K562 (cell line): ENCODE measurements around the gene NTRK2. TPM values are rescaled to one million over a fixed set of nuclear protein-coding genes. Genes with fewer than 3 reads are reported as not detected.

Experiments
- ATAC-seq: fragments of 200-7000 bp; cut with Tn5 transposase; 3 replicates; pipeline ENCODE4 v1.9.1; 2020; ENCODE audit warnings: moderate library complexity
- BruUV-seq: library from RNA; stranded (reverse); fragments of 400-500 nt; replicated peaks from 2 replicates; lab custom pipeline; 2021; lab: Mats Ljungman, UMichigan
- CTCF ChIA-PET: fragments of 300-600 bp; formaldehyde crosslinking; extraction: SDS; loops from one replicate; lab custom pipeline; 2021; ENCODE audit warnings: low intra/inter-chr PET ratio; lab: Yijun Ruan, JAX
- POLR2A ChIA-PET: fragments of 300-600, 350-650 bp; sonication (Branson Sonifier 250); formaldehyde crosslinking; extraction: SDS; loops from one replicate; lab custom pipeline; 2021; ENCODE audit warnings: antibody characterized with exemption, inconsistent platforms; lab: Yijun Ruan, JAX
- DNase-seq, 4 experiments: peaks; one replicate each; pipeline versions ENCODE4 v3.0.0 to v3.0.0-alpha.2; 2011 to 2018; ENCODE audit warnings: low spot score in 3 of 4, mixed read lengths in 3 of 4; ENCODE audit errors: extremely low read depth in 1 of 4
- FAIRE-seq: peaks from 2 replicates; lab custom pipeline; 2011; peaks lifted over from hg19 to GRCh38; lab: Jason Lieb, UNC
- H2AFZ ChIP-seq: 2 replicates; pipeline ENCODE4 v1.6.0; 2011; ENCODE audit warnings: low read depth, low read length, control low read depth, inconsistent platforms
- H3K27ac ChIP-seq: fragments of 200-600 bp; 3 replicates; pipeline ENCODE4 v1.8.0; 2011; ENCODE audit warnings: low read depth, mild to moderate bottlenecking, control low read depth, inconsistent platforms, low read length, moderate library complexity, mixed read lengths; ENCODE audit errors: extremely low read depth
- H3K27me3 ChIP-seq, 2 experiments: fragments of 300-600 bp in 1 of 2; 2 replicates in 1 of 2; 3 replicates in 1 of 2; pipeline versions ENCODE4 v1.6.0 to v1.8.0; 2011; ENCODE audit warnings: inconsistent platforms in 2 of 2, low read length in 2 of 2, mild to moderate bottlenecking in 1 of 2, mixed read lengths in 1 of 2, moderate library complexity in 1 of 2; ENCODE audit not compliant: control insufficient read depth in 2 of 2, insufficient read depth in 2 of 2
- H3K36me3 ChIP-seq: fragments of 300-600 bp; 3 replicates; pipeline ENCODE4 v1.8.0; 2011; ENCODE audit warnings: mild to moderate bottlenecking, low read length, inconsistent platforms; ENCODE audit not compliant: control insufficient read depth, insufficient read depth
- H3K4me1 ChIP-seq, 2 experiments: fragments of 200-600 bp in 1 of 2; replicated peaks in 1 of 2; 2 replicates in 1 of 2; 3 replicates in 1 of 2; pipeline versions ENCODE4 v1.5.1 to v1.8.0; 2011; ENCODE audit warnings: inconsistent platforms in 2 of 2, low read length in 2 of 2, mild to moderate bottlenecking in 1 of 2, mixed read lengths in 1 of 2, moderate library complexity in 1 of 2; ENCODE audit not compliant: control insufficient read depth in 2 of 2, insufficient read depth in 2 of 2
- H3K4me2 ChIP-seq: 2 replicates; pipeline ENCODE4 v1.6.1; 2011; ENCODE audit warnings: low read length, control low read depth, inconsistent platforms, mixed read lengths; ENCODE audit not compliant: insufficient read depth
- H3K4me3 ChIP-seq: fragments of 200-600 bp; sonication (generic), shearing (Covaris generic); 2 replicates; pipeline ENCODE4 v1.5.1; 2016; ENCODE audit warnings: control low read depth, inconsistent platforms
- H3K79me2 ChIP-seq: fragments of 200-600 bp; 3 replicates; pipeline ENCODE4 v1.8.0; 2011; ENCODE audit warnings: low read length, inconsistent platforms; ENCODE audit not compliant: control insufficient read depth, insufficient read depth
- H3K9ac ChIP-seq, 2 experiments: 2 replicates each; pipeline versions ENCODE4 v1.6.0 to v1.6.1; 2011; ENCODE audit warnings: low read depth in 2 of 2, low read length in 2 of 2, control low read depth in 1 of 2, inconsistent platforms in 1 of 2, mild to moderate bottlenecking in 1 of 2, mixed read lengths in 1 of 2; ENCODE audit not compliant: insufficient read depth in 1 of 2
- H3K9me1 ChIP-seq: one replicate; pipeline ENCODE4 v1.6.0; 2011; ENCODE audit warnings: inconsistent platforms, mild to moderate bottlenecking, low read length, moderate library complexity; ENCODE audit not compliant: control insufficient read depth, insufficient read depth
- H3K9me3 ChIP-seq: replicated peaks from 2 replicates; pipeline ENCODE4 v1.5.1; 2011; ENCODE audit warnings: low read depth, low read length, inconsistent platforms; ENCODE audit not compliant: control insufficient read depth, insufficient read depth
- H4K20me1 ChIP-seq: replicated peaks from 2 replicates; pipeline ENCODE4 v1.6.1; 2011; ENCODE audit warnings: low read length, inconsistent platforms, mixed read lengths; ENCODE audit not compliant: control insufficient read depth, insufficient read depth
- CBX3 ChIP-seq, 2 experiments: IDR thresholded peaks; 1 replicate in 1 of 2; 2 replicates in 1 of 2; pipeline ENCODE4 v1.6.1; 2012; ENCODE audit warnings: inconsistent platforms in 2 of 2, low read length in 2 of 2, borderline replicate concordance in 1 of 2, control low read depth in 1 of 2
- DDX20 ChIP-seq: fragments of 450-650 bp; IDR thresholded peaks from 2 replicates; pipeline ENCODE4 v1.6.1; 2016; ENCODE audit warnings: missing genetic modification characterization, low read depth, mild to moderate bottlenecking, missing compliant biosample characterization, moderate library complexity
- GATAD2A ChIP-seq: fragments of 450-650 bp; IDR thresholded peaks from 2 replicates; pipeline ENCODE4 v1.6.1; 2017
- KDM4B ChIP-seq, 2 experiments: fragments of 450-650 bp in 1 of 2; sonication (generic) in 1 of 2; IDR thresholded peaks; 2 replicates each; pipeline ENCODE4 v1.6.1; 2016 to 2017; ENCODE audit warnings: borderline replicate concordance in 2 of 2, antibody characterized with exemption in 1 of 2, low read depth in 1 of 2, mild to moderate bottlenecking in 1 of 2
- MAFG ChIP-seq: fragments of 450-650 bp; conservative IDR thresholded peaks from 2 replicates; pipeline ENCODE4 v1.6.1; 2016; ENCODE audit warnings: missing genetic modification characterization, missing compliant biosample characterization
- NR0B1 ChIP-seq: fragments of 450-650 bp; IDR thresholded peaks from one replicate; pipeline ENCODE4 v1.6.1; 2018; ENCODE audit warnings: mild to moderate bottlenecking, moderate library complexity; ENCODE audit not compliant: partially characterized antibody
- TAF1 ChIP-seq: IDR thresholded peaks from 2 replicates; pipeline ENCODE4 v1.6.1; 2011; ENCODE audit warnings: mild to moderate bottlenecking, low read length, moderate library complexity; ENCODE audit not compliant: insufficient read depth, control insufficient read depth, severe bottlenecking; ENCODE audit errors: extremely low read depth
- TEAD2 ChIP-seq: fragments of 450-650 bp; IDR thresholded peaks from 2 replicates; pipeline ENCODE4 v1.6.1; 2016; ENCODE audit warnings: missing genetic modification characterization, control low read depth, missing compliant biosample characterization
- WHSC1 ChIP-seq: IDR thresholded peaks from one replicate; pipeline ENCODE4 v1.6.1; 2012; ENCODE audit warnings: low read length, control low read depth, inconsistent platforms
- ZBTB17 ChIP-seq: fragments of 450-650 bp; formaldehyde crosslinking; IDR thresholded peaks from 2 replicates; pipeline ENCODE4 v1.4.0; 2020; ENCODE audit warnings: mild to moderate bottlenecking
- ZC3H4 ChIP-seq: sonication (generic); formaldehyde crosslinking; IDR thresholded peaks from 2 replicates; pipeline ENCODE4 v1.9.0; 2021; ENCODE audit warnings: missing genetic modification reagents, borderline replicate concordance
- WGBS: fragments of 100-300 bp; shearing (Covaris generic); methylation state at CpG from one replicate; pipeline ENCODE4 v1.1.6; 2016; ENCODE audit warnings: low coverage, mixed read lengths; ENCODE audit not compliant: insufficient coverage; ENCODE audit errors: missing lambda C conversion rate; 5-methylcytosine and 5-hydroxymethylcytosine counted together
- in situ Hi-C: fragments of 300-500 bp; cut with MboI; formaldehyde crosslinking; loops from 4 replicates; pipeline ENCODE4 v1.15.0; 2018; ENCODE audit warnings: inconsistent platforms, mixed read lengths
- intact Hi-C: fragments of 100-400 bp; cut with micrococcal nuclease; formaldehyde crosslinking; loops from 2 replicates; pipeline ENCODE4 v1.14.2; 2022
- polyA plus RNA-seq, 8 experiments: library from polyadenylated mRNA; depleted of rRNA in 4 of 8; stranded (reverse) in 5 of 8; unstranded in 3 of 8; fragments of >200 nt; fragmentation: Nextera tagmentation in 2 of 8; fragmentation: Illumina TruSeq in 1 of 8; extraction: Ambion mirVana in 2 of 8; extraction: Trizol in 1 of 8; gene quantifications; 2 replicates each; pipeline versions ENCODE4 v1.2.1 to v1.2.3, GENCODE V29; 2011 to 2014; ENCODE audit warnings: inconsistent platforms in 1 of 8, missing spikeins in 1 of 8
- total RNA-seq, 7 experiments: library from RNA; depleted of rRNA in 6 of 7; stranded (reverse); fragments of >200 nt in 6 of 7; fragmentation: Illumina TruSeq in 2 of 7; extraction: Trizol in 2 of 7; gene quantifications; 2 replicates each; pipeline versions ENCODE4 v1.2.1 to v1.2.3, GENCODE V29; 2011 to 2021; ENCODE audit warnings: low replicate concordance in 1 of 7
- TF ChIP-seq, protein P1 (sequence below), 2 experiments: fragments of 150-350 bp in 1 of 2; IDR thresholded peaks; 2 replicates each; pipeline ENCODE4 v1.6.1; 2012 to 2016; ENCODE audit warnings: low read depth in 2 of 2, low read length in 2 of 2, mild to moderate bottlenecking in 1 of 2, moderate library complexity in 1 of 2
- TF ChIP-seq, protein P2 (sequence below): sonication (generic); formaldehyde crosslinking; IDR thresholded peaks from 2 replicates; pipeline ENCODE4 v1.8.1; 2023; ENCODE audit warnings: mild to moderate bottlenecking, missing genetic modification reagents
- TF ChIP-seq, protein P3 (sequence below): fragments of 250-450 bp; sonication (Bioruptor Pico); IDR thresholded peaks from 2 replicates; pipeline ENCODE4 v1.5.0; 2022; ENCODE audit warnings: mild to moderate bottlenecking

Gene NTRK2
- total and polyA plus RNA-seq, 9 of the 15 experiments (the other 6 are each of a cell fraction or from before 2014, with no cell fraction given), result not detected

DNA sequence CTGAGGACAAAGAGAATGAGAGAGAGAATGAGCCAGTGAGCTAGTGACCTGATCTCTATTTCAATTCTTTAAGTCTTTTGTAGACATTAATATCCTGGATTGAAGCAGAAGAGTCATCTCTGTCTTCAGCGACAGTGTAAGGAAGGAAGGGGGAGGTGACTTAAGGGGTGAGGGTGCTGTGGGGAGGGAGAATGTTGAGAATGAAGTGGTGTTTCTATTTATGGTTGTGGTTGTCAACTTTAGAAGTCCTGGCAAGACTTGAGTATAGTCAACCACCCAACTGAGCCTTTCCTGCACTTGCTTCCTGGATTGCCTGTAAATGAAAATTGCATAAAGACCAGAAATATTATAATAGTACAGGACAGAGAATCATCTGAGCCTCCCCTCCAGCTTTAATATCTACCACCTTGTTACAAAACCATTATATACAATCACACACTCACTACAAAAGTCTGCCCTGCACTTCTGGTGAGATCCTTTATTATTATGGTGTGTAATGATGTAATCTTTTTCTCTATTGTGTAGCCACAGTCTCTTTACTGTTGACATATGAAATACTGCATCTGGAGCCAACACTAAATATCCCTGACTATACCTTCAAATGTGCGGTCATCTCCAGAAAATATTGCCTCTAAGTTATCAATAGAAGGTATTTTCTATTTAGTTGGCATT lies 91.7 kb downstream of the NTRK2 start:
- H3K9me1 ChIP-seq, result no peaks in the 10 kb centered on the region
- 0% methylated on average over 2 of the region's 2 CpGs for WGBS
- no TSS peak for BruUV-seq
- no peak overlapping the region for H3K9ac ChIP-seq
- no peaks in the 10 kb centered on the region for H4K20me1 ChIP-seq
- H3K27ac ChIP-seq, result no peak overlapping the region
- H3K4me2 ChIP-seq, result no peak overlapping the region
- H3K9me3 ChIP-seq, result no peaks in the 10 kb centered on the region
- CTCF ChIA-PET, result no interaction called here
- POLR2A ChIA-PET, result no interaction called here
- DNase-seq (no peak), ATAC-seq (no peak), FAIRE-seq (no peak)
- no peaks in the 10 kb centered on the region for H3K36me3 ChIP-seq
- intact Hi-C loops, result no loop called here
- H3K4me3 ChIP-seq, result no peak overlapping the region
- H3K79me2 ChIP-seq, result no peaks in the 10 kb centered on the region
- no peaks in the 10 kb centered on the region for H3K27me3 ChIP-seq
- no peaks in the 10 kb centered on the region for H3K4me1 ChIP-seq
- H2AFZ ChIP-seq, result no peak overlapping the region
- in situ Hi-C loops, result no loop called here
- TF ChIP-seq KDM4B (IDR thresholded peaks at IDR 0.05; ENCODE audit: borderline replicate concordance in 2 of 2, low read depth in 1 of 2) (no peak), NR0B1 (no peak), ZC3H4 (CRISPR knock-in tag) (no peak), ZBTB17 (CRISPR knock-in tag) (no peak), MAFG (no peak), DDX20 (tag) (no peak), CBX3 (IDR thresholded peaks at IDR 0.05; ENCODE audit: borderline replicate concordance in 1 of 2, low read length in 2 of 2) (no peak), WHSC1 (no peak), TAF1 (no peak), GATAD2A (no peak), TEAD2 (tag) (no peak)
- TF ChIP-seq, protein P1, sequence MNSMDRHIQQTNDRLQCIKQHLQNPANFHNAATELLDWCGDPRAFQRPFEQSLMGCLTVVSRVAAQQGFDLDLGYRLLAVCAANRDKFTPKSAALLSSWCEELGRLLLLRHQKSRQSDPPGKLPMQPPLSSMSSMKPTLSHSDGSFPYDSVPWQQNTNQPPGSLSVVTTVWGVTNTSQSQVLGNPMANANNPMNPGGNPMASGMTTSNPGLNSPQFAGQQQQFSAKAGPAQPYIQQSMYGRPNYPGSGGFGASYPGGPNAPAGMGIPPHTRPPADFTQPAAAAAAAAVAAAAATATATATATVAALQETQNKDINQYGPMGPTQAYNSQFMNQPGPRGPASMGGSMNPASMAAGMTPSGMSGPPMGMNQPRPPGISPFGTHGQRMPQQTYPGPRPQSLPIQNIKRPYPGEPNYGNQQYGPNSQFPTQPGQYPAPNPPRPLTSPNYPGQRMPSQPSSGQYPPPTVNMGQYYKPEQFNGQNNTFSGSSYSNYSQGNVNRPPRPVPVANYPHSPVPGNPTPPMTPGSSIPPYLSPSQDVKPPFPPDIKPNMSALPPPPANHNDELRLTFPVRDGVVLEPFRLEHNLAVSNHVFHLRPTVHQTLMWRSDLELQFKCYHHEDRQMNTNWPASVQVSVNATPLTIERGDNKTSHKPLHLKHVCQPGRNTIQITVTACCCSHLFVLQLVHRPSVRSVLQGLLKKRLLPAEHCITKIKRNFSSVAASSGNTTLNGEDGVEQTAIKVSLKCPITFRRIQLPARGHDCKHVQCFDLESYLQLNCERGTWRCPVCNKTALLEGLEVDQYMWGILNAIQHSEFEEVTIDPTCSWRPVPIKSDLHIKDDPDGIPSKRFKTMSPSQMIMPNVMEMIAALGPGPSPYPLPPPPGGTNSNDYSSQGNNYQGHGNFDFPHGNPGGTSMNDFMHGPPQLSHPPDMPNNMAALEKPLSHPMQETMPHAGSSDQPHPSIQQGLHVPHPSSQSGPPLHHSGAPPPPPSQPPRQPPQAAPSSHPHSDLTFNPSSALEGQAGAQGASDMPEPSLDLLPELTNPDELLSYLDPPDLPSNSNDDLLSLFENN (IDR thresholded peaks at IDR 0.05; ENCODE audit: low read depth in 2 of 2, low read length in 2 of 2), result no peak
- TF ChIP-seq, protein P2, sequence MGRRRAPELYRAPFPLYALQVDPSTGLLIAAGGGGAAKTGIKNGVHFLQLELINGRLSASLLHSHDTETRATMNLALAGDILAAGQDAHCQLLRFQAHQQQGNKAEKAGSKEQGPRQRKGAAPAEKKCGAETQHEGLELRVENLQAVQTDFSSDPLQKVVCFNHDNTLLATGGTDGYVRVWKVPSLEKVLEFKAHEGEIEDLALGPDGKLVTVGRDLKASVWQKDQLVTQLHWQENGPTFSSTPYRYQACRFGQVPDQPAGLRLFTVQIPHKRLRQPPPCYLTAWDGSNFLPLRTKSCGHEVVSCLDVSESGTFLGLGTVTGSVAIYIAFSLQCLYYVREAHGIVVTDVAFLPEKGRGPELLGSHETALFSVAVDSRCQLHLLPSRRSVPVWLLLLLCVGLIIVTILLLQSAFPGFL (CRISPR knock-in tag), result no peak
- TF ChIP-seq, protein P3, sequence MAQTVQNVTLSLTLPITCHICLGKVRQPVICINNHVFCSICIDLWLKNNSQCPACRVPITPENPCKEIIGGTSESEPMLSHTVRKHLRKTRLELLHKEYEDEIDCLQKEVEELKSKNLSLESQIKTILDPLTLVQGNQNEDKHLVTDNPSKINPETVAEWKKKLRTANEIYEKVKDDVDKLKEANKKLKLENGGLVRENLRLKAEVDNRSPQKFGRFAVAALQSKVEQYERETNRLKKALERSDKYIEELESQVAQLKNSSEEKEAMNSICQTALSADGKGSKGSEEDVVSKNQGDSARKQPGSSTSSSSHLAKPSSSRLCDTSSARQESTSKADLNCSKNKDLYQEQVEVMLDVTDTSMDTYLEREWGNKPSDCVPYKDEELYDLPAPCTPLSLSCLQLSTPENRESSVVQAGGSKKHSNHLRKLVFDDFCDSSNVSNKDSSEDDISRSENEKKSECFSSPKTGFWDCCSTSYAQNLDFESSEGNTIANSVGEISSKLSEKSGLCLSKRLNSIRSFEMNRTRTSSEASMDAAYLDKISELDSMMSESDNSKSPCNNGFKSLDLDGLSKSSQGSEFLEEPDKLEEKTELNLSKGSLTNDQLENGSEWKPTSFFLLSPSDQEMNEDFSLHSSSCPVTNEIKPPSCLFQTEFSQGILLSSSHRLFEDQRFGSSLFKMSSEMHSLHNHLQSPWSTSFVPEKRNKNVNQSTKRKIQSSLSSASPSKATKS, result no peak
